GM20000 (cell line): ENCODE data around the gene IGSF21.

Source experiments
- DNase-seq: peaks from one replicate; pipeline ENCODE4 v3.0.0; 2012; ENCODE audit warnings: low spot score
- TF ChIP-seq, protein P1 (sequence below): IDR thresholded peaks from 2 replicates; pipeline ENCODE4 v1.5.1; 2012; ENCODE audit warnings: mild to moderate bottlenecking, control low read depth; ENCODE audit errors: extremely low read depth, missing control alignments

IGSF21 gene

DNA sequence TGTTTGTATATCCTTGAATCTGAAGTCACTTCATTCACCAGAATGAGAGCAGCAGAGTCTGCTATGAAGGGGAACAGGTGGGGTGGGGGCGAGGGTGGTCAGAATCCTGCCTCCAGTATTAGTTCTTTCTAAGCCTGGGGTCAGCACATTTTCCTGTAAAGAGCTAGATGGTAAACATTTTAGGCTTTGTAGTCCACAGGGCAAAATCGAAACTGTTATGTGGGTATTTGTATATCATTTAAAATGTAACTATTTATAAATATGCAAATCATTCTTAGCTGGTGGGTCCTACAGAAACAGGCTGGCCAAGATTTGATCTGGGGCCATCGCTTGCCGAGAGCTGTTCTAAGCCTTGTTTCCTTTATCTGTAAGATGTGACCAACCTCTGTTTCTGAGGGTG is 96.0 kb downstream of the IGSF21 start:
- TF ChIP-seq, protein P1, sequence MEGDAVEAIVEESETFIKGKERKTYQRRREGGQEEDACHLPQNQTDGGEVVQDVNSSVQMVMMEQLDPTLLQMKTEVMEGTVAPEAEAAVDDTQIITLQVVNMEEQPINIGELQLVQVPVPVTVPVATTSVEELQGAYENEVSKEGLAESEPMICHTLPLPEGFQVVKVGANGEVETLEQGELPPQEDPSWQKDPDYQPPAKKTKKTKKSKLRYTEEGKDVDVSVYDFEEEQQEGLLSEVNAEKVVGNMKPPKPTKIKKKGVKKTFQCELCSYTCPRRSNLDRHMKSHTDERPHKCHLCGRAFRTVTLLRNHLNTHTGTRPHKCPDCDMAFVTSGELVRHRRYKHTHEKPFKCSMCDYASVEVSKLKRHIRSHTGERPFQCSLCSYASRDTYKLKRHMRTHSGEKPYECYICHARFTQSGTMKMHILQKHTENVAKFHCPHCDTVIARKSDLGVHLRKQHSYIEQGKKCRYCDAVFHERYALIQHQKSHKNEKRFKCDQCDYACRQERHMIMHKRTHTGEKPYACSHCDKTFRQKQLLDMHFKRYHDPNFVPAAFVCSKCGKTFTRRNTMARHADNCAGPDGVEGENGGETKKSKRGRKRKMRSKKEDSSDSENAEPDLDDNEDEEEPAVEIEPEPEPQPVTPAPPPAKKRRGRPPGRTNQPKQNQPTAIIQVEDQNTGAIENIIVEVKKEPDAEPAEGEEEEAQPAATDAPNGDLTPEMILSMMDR = no peak
- DNase-seq = no peak

DNA sequence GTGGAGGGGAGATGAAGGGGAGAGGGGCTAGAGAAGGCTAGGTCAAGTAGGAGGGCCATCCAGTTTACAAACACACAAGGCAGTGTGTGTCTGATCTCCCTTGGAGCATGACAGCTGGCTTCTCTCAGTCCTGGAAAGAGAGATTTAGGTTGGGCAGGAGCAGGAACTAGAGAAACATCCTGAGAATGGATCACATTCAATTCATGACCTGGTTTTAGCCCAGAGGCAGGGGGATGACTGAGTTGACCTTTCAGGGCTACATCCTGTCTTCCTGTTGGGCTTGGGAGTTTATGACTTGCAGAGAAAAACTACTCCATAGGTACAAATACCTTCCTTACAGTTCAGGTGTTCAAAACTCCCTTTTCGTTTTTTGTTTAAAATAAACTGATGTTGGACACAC is 97.0 kb downstream of the IGSF21 start:
- DNase-seq = no peak
- TF ChIP-seq, protein P1 = no peak

DNA sequence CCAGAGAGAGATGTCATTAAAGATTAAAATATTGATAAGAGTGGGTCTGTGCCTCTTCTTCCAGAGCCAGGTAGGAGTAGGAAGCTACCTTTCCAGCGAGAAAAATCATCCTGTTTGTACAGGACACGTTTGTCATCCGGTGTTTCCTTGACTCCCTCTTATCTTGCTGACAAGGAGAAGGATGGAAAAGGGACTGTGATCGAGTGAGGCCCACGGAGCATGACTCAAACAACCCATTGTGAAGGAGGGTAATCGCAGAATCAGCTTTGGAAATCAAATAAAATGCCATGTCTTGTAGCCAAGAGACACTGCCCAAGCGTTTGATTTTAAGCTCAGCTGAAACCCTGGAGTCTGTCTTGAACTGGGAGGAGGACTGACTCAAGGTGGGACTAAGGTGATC is 97.7 kb downstream of the IGSF21 start:
- DNase-seq = no peak
- TF ChIP-seq, protein P1 = no peak

DNA sequence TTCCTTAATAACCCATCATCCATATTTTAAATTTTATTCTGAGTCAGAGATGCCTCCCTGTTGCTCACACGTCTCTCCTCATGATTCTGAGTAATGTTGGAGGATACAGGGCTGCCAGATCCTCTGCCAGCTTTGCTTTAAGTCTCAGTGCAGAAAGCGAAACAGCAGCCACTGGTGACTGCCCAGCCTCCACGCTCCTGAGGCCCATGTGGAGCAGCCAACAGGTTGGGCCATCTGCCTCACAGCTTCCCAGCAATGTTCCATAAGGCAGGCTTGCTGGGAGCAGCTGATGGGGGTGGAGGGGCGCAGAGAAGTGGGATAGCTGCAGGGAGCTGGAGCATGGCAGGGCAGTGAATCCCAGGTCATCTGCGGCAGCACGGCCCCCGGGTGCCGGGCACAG is 104.2 kb downstream of the IGSF21 start:
- no peak for DNase-seq
- TF ChIP-seq, protein P1 = no peak

DNA sequence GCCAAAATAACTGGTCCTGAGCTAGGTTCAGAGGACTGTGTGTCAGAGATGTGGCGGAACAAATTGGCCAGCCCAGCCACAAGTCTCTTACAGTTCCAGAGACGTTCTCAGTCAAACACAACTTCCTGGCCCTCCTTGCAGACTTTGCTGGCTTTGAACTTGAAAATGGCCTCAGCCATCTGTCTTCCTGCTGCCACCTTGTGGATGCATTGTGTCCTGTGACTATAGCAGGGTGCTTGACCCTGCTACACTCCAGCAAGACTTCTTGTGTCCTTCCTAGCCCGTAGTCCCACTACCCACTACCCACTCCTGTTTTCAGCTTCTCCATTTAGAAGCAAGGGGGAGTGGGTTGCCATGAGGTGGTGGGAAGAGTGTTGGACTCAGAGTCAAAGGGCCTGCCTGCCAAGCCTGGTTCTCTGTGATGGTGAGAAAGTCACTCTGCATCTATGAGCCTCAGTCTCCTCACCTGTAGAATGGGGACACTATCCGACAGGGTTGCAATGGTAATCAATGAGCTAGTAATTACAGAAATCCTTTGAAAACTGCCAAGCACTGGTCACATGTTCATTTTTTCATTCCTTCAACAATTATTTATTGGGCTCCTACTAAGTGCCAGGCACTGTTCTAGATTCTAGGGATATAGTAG is 109.9 kb downstream of the IGSF21 start:
- TF ChIP-seq, protein P1 = peak; percentile 55

DNA sequence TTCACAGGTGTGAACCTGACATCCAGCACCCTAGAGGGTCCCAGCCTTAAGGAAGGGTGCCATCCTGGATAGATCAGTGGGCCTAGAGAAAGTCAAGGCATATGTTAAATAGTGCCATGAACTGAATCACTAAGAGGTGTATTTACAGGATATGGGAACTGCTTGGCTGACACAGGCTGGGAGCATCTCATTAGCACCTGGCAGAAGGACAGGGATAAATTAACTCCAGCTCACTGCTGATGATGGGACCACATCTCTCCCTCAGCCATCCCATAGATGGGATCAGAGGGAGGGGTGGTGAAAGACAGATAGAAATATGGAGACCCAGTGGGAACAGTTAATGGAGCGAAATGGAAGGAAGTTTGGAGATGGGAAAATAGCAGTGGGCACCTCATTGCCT is 122.0 kb downstream of the IGSF21 start:
- DNase-seq = no peak
- TF ChIP-seq, protein P1 = no peak

More for the DNA sequence above, 109.9 kb downstream of the IGSF21 start:
- DNase-seq = peak; percentile 28

DNA sequence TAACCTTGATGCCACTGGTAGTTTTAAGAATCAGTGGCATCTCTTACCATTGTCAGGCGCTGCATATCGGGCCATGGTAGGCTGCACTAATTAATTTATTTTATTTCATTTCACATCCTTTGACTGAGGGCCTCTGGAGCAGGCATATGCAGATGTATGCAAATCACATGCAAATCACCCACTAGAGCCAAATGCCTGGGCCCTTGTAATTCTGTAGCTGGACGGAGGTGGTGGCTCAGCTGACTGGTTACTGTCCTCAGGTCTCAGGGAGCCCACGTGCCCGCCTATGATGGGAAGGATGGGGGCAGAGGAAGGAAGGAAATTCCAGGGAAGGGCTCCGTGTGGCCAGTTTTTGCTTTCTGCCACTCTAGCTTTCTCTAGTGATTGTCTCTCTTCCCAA is 122.7 kb downstream of the IGSF21 start:
- TF ChIP-seq, protein P1 = no peak
- DNase-seq = no peak
